CD8-positive, alpha-beta memory T cell (primary cell): ENCODE measurements around the gene IL11. TPM values are rescaled to one million over a fixed set of nuclear protein-coding genes. Genes with fewer than 3 reads are reported as not detected.

Experiments used
- CTCF ChIA-PET: fragments of 350-600 bp; sonication (Branson Sonifier 250); formaldehyde crosslinking; loops from one replicate; lab custom pipeline; 2021; ENCODE audit warnings: antibody characterized with exemption; lab: Charles Lee
- POLR2A ChIA-PET: fragments of 350-600 bp; sonication (Branson Sonifier 250); formaldehyde crosslinking; loops from one replicate; lab custom pipeline; 2021; ENCODE audit warnings: antibody characterized with exemption; lab: Charles Lee
- DNase-seq, 5 donors: peaks; one replicate each; pipeline versions ENCODE4 v3.0.0 to v3.0.0-alpha.2; 2020 to 2022; ENCODE audit warnings: mixed read lengths in 1 of 5
- H3K27ac ChIP-seq: one replicate; pipeline ENCODE4 v1.7.0; 2013; ENCODE audit warnings: low read depth, mild to moderate bottlenecking, low read length, moderate library complexity
- H3K27me3 ChIP-seq: 2 replicates; pipeline ENCODE4 v1.7.0; 2013; ENCODE audit warnings: low read length, mild to moderate bottlenecking; ENCODE audit not compliant: insufficient read depth, poor library complexity, severe bottlenecking
- H3K36me3 ChIP-seq: 2 replicates; pipeline ENCODE4 v1.7.0; 2013; ENCODE audit warnings: mild to moderate bottlenecking, low read length, moderate library complexity; ENCODE audit not compliant: insufficient read depth
- H3K4me1 ChIP-seq: 2 replicates; pipeline ENCODE4 v1.7.0; 2013; ENCODE audit warnings: mild to moderate bottlenecking, low read length, moderate library complexity; ENCODE audit not compliant: insufficient read depth
- H3K4me3 ChIP-seq: 2 replicates; pipeline ENCODE4 v1.7.0; 2013; ENCODE audit warnings: mild to moderate bottlenecking, low read length
- H3K9me3 ChIP-seq: 2 replicates; pipeline ENCODE4 v1.7.0; 2013; ENCODE audit warnings: mild to moderate bottlenecking, low read length
- H3K27ac Mint-ChIP-seq, 8 donors: one replicate each; pipeline ENCODE4 v1.8.0; 2020 to 2021; ENCODE audit warnings: mixed read lengths in 8 of 8, mild to moderate bottlenecking in 6 of 8, inconsistent platforms in 3 of 8, moderate library complexity in 3 of 8
- H3K27me3 Mint-ChIP-seq, 2 donors: one replicate each; pipeline ENCODE4 v1.8.0; 2020 to 2021; ENCODE audit warnings: mixed read lengths in 2 of 2, mild to moderate bottlenecking in 1 of 2, moderate library complexity in 1 of 2
- H3K36me3 Mint-ChIP-seq, 3 donors: one replicate each; pipeline ENCODE4 v1.8.0; 2020 to 2021; ENCODE audit warnings: mixed read lengths in 3 of 3, inconsistent platforms in 1 of 3, mild to moderate bottlenecking in 1 of 3
- H3K4me1 Mint-ChIP-seq, 3 donors: one replicate each; pipeline ENCODE4 v1.8.0; 2020 to 2021; ENCODE audit warnings: mixed read lengths in 3 of 3, inconsistent platforms in 1 of 3, mild to moderate bottlenecking in 1 of 3
- H3K4me3 Mint-ChIP-seq, 7 donors: one replicate each; pipeline ENCODE4 v1.8.0; 2020 to 2021; ENCODE audit warnings: mixed read lengths in 7 of 7, mild to moderate bottlenecking in 6 of 7, moderate library complexity in 4 of 7, inconsistent platforms in 2 of 7
- H3K9me3 Mint-ChIP-seq, 5 donors: one replicate each; pipeline ENCODE4 v1.8.0; 2020 to 2022; ENCODE audit warnings: mixed read lengths in 5 of 5, mild to moderate bottlenecking in 3 of 5, moderate library complexity in 2 of 5, inconsistent platforms in 1 of 5
- polyA plus RNA-seq: library from polyadenylated mRNA; unstranded; fragments of 300-500 nt; fragmentation: Illumina TruSeq; gene quantifications from one replicate; pipeline ENCODE4 v1.2.3, GENCODE V29; 2021
- total RNA-seq, 2 experiments: library from RNA; stranded (reverse); gene quantifications; one replicate each; pipeline ENCODE4 v1.2.3, GENCODE V29; 2021

IL11 gene
- total and polyA plus RNA-seq, 3 experiments from 2014 or later = 0.27 to 0.37 TPM; not detected in 1

DNA sequence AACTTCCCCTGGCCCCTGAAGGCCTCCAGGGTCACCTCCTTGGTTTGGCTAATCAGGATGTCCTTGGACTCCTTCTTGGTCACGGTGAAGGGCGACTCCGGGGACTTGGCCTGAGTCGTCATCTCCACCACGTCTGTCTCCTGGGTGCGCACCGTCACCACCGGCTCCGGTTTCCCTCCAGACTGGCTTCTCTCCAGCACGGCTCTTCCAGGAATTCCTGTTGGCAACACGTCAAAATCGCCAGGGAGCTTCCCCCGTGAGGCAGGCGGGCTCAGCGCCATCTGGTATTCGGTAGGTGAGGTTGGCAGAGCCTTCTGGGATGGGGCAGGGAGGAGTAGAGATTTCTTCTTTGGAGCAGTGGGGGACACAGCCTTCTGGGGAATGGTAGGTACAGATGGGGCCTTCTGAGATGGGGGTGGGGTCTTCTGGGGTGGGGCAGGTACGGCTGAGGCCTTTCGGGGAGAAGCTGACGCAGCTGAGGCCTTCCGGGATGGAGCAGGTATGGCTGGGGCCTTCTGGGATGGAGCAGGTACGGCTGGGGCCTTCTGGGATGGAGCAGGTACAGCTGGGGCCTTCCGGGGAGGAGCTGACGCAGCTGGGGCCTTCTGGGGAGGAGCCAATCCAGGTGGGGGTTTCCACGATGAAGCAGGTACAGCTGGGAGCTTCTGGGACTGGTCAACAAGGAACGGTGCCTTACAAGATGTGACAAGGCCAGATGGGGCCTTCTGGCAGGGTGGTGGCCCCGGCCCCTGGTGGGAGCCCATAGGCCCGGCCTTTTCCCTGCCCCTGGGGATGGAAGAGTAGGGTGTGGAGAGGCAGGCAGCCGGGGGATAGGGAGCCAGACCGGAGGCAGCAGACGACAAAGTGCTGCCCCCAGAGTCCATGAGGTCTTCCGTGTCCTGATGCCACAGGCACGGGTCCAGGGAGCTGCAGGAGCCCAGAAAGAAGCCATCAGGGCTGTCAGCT, 11.0 kb downstream of the IL11 start:
- Mint-ChIP-seq H3K27ac (peak overlapping the region in 1 of 8 donors; percentile 65), H3K4me3 (no peak overlapping the region), H3K9me3 (no peaks in the 10 kb centered on the region), H3K36me3 (no peaks in the 10 kb centered on the region), H3K27me3 (peaks cover 0 to 12% of the 10 kb centered on the region in 2 donors), H3K4me1 (peaks cover 0 to 5% (median 0%) of the 10 kb centered on the region in 3 donors)
- no peaks in the 10 kb centered on the region for H3K27me3 ChIP-seq
- no peaks in the 10 kb centered on the region for H3K36me3 ChIP-seq
- H3K4me1 ChIP-seq = no peaks in the 10 kb centered on the region
- H3K9me3 ChIP-seq = no peaks in the 10 kb centered on the region
- H3K4me3 ChIP-seq = no peak overlapping the region
- POLR2A ChIA-PET = interaction anchor here (0.7 kb wide), 1 partner anchor 54 kb away, joined by 3 read pairs; no protein-coding TSS in a partner anchor
- no peak for DNase-seq
- CTCF ChIA-PET = no interaction called here
- no peak overlapping the region for H3K27ac ChIP-seq

DNA sequence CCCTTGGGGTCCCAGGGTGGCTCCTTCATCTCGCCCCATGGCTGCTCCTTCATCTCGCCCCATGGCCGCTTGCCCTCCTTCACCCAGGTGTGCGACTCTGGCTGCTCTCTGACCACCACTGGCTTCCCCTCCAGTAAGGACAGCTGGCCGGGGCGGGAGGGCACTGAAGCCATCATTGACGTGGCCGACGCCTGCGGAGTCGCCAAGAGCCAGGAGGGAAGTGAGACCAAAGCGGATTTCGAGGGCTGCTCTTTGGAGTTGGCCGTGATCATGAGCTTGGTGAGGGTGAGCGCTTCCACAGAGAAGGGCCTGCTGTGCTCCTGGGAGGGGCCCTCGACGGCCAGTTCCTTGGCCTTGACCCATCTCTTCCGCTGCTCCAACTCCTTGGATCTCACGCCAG, 11.8 kb downstream of the IL11 start:
- no peaks in the 10 kb centered on the region for H3K9me3 Mint-ChIP-seq
- H3K27ac Mint-ChIP-seq = no peak overlapping the region
- Histone ChIP-seq H3K4me3 (no peak overlapping the region), H3K36me3 (no peaks in the 10 kb centered on the region), H3K27ac (no peak overlapping the region), H3K4me1 (peaks cover 6% of the 10 kb centered on the region), H3K9me3 (no peaks in the 10 kb centered on the region), H3K27me3 (peaks cover under 1% of the 10 kb centered on the region)
- POLR2A ChIA-PET = no interaction called here
- peaks cover 2 to 13% of the 10 kb centered on the region in 2 donors for H3K27me3 Mint-ChIP-seq
- CTCF ChIA-PET = no interaction called here
- no peaks in the 10 kb centered on the region for H3K36me3 Mint-ChIP-seq
- H3K4me3 Mint-ChIP-seq = no peak overlapping the region
- peaks cover 3 to 12% (median 6%) of the 10 kb centered on the region in 3 donors for H3K4me1 Mint-ChIP-seq
- no peak for DNase-seq

DNA sequence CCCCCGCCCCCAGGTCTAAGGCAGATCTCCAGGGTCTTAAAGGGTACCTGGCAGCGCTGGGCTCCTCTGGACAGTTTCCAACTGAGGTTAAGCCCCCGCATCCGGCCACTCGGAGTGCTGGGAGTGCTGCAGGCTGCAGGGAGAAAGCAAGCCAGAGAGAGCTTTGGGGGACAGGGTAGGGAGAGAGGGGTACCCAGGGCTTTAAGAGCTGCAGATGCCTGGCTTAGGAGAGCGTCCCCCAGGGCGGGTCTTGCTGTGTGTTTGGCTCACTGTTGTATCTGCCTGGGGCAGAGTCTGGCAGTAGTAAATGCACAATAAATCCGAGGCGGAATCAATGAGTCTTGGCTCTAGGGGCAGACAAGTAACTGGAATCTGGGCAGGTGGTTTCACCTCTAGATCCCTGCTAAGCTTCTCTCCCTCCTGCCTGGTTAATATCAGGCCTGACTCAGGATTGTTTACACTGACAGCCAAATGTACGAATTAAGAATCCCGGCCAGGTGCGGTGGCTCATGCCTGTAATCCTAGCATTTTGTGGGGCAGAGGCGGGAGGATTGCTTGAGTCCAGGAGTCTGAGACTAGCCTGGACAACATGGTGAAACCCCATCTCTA, 14.9 kb downstream of the IL11 start:
- Histone ChIP-seq H3K27ac (no peak overlapping the region), H3K9me3 (no peaks in the 10 kb centered on the region), H3K36me3 (no peaks in the 10 kb centered on the region), H3K4me3 (no peak overlapping the region), H3K4me1 (peaks cover 13% of the 10 kb centered on the region), H3K27me3 (peaks cover 22% of the 10 kb centered on the region)
- peaks cover 24 to 45% of the 10 kb centered on the region in 2 donors for H3K27me3 Mint-ChIP-seq
- ChIA-PET POLR2A (interaction anchor here (1.0 kb wide), 1 partner anchor 29 kb away, joined by 3 read pairs; the partner anchor contains the start of gene TMEM238), CTCF (interaction anchor here (0.7 kb wide), 1 partner anchor 63 kb away, joined by 3 read pairs; no protein-coding TSS in a partner anchor)
- H3K4me3 Mint-ChIP-seq = peak overlapping the region in 4 of 7 donors; percentile 15 to 57 (median 46)
- DNase-seq = no peak
- H3K9me3 Mint-ChIP-seq = no peaks in the 10 kb centered on the region
- peaks cover 17 to 38% (median 24%) of the 10 kb centered on the region in 3 donors for H3K4me1 Mint-ChIP-seq
- no peaks in the 10 kb centered on the region for H3K36me3 Mint-ChIP-seq
- H3K27ac Mint-ChIP-seq = no peak overlapping the region

DNA sequence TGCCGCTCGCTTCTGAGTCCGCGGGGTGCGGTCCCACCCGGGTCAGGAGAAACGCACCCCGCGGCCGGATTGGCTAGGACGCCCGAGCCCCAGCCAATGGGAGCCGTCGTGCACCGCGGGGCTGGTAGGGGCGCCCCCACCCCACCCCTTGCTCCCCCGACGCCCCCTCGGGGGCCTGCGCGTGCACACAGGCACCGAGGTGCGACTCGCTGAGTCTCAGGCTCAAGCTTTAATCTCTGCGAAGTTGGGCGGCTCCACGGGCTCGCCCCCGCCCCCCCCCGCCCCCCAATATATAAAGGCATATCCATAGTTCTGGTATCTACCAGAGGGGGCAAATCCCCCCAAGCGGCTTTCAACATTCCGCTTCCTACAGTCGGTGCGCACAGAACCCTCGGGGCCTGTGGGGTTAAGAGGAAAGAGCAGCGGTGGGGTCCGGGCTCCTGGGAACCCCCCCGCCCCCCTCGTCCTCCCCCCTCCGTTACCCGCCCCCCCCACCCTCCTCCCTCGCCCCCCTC, 15.5 kb downstream of the IL11 start, which contains the start of gene COX6B2:
Gene COX6B2, minus strand, starts transcription at position 22 of the 515 bp plus-strand sequence. CDS start 198 bp downstream, outside the sequence.
- no peaks in the 10 kb centered on the region for H3K9me3 Mint-ChIP-seq
- no peaks in the 10 kb centered on the region for H3K36me3 Mint-ChIP-seq
- peaks cover 24 to 47% of the 10 kb centered on the region in 2 donors for H3K27me3 Mint-ChIP-seq
- H3K27ac Mint-ChIP-seq = peak within 1 kb of the TSS in 6 of 8 donors; percentile 32 to 89 (median 82)
- ChIA-PET POLR2A (interaction anchor here (1.0 kb wide), 1 partner anchor 30 kb away, joined by 3 read pairs; the partner anchor contains the start of gene TMEM238), CTCF (no interaction called here)
- H3K4me1 Mint-ChIP-seq = peaks cover 17 to 38% (median 24%) of the 10 kb centered on the region in 3 donors
- no peaks in the 10 kb centered on the region for H3K36me3 ChIP-seq
- peak in 1 of 5 donors; percentile 10 for DNase-seq
- H3K27me3 ChIP-seq = peaks cover 22% of the 10 kb centered on the region
- H3K4me3 Mint-ChIP-seq = peak within 1 kb of the TSS; percentile 65 to 90 (median 83)
- H3K4me1 ChIP-seq = peaks cover 13% of the 10 kb centered on the region
- H3K9me3 ChIP-seq = no peaks in the 10 kb centered on the region
- H3K27ac ChIP-seq = no peak within 1 kb of the TSS
- peak within 1 kb of the TSS; percentile 47 for H3K4me3 ChIP-seq

DNA sequence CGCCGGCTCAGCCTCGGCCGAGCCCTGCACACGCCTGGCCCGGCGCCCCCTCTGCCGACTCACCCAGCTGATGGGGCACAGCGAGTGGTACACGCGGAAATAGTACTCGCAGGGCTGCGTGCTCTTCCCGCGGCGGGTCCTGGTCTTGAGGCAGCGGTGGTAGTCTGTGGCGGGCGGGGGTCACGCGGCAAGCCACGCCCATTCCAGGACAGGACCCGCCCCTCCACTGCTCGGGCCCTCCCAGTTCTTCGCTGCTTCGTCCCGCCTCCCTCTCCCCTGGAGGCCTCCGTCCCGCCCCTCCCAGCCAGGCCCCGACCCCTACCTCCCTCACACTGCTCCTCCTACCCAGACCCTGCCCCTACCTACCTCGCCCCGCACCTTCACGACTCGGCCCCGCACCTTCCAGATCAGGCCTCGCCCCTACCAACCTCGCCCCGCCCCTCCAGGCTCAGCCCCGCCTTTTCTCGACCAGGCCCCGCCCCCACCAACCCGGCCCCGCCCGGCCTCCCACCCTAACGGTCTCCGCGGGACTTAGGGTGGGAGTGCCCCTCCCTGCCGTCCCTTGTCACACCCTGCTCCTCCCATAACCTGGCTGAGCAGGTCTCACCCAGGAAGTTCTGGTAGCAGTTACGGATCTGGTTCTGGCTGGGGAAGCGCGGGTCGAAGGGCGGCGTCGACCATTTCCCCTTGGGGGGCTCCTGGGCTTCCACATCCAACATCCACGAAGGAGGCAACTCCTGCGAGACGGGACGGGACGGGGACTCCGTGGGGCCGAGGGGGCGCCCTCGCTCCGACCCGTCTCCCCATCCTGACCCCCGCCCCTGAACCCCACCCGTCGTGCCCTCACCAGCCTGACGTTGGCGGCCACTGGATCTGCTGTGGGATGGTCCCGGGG, 16.2 kb downstream of the IL11 start:
- no peaks in the 10 kb centered on the region for H3K9me3 ChIP-seq
- POLR2A ChIA-PET = no interaction called here

DNA sequence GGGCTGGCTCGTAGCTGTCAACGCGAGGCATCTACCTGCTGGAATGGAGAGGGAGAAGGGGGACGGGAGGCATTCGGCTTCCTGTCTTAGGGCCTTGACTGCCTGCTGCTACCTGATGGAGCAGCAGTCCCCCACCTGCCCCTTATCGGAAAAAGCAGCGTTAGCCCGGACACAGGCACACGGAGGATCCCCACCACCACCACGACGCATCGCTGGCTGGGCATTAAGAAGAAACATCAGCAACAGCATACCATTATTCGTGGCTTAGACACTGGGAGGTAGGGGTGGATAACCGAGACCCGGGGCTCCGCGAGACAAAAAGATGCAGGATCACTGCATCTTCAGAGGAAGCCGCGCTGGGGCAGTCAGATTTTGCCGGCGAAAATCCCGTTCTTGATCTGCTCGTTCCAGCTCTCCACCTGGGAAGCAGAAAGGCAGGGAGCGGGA, 16.9 kb downstream of the IL11 start:
- H3K4me3 Mint-ChIP-seq = peak overlapping the region; percentile 65 to 90 (median 83)
- peak overlapping the region in 6 of 8 donors; percentile 19 to 70 (median 43) for H3K27ac Mint-ChIP-seq
- POLR2A ChIA-PET = no interaction called here

More for the DNA sequence above, 16.2 kb downstream of the IL11 start:
- H3K27ac Mint-ChIP-seq = peak overlapping the region in 4 of 8 donors; percentile 81 to 89 (median 84)
- no peaks in the 10 kb centered on the region for H3K36me3 ChIP-seq
- peak overlapping the region; percentile 65 to 90 (median 83) for H3K4me3 Mint-ChIP-seq
- peak overlapping the region; percentile 47 for H3K4me3 ChIP-seq
- H3K9me3 Mint-ChIP-seq = no peaks in the 10 kb centered on the region
- DNase-seq = peak; percentile 52 to 73 (median 73)
- H3K27me3 ChIP-seq = peaks cover 22% of the 10 kb centered on the region
- H3K27me3 Mint-ChIP-seq = peaks cover 24 to 47% of the 10 kb centered on the region in 2 donors
- H3K27ac ChIP-seq = no peak overlapping the region
- H3K4me1 Mint-ChIP-seq = peaks cover 17 to 38% (median 24%) of the 10 kb centered on the region in 3 donors
- CTCF ChIA-PET = interaction anchor here (1.4 kb wide), 1 partner anchor 15 kb away, joined by 4 read pairs; the partner anchor contains the start of gene KMT5C
- H3K4me1 ChIP-seq = peaks cover 13% of the 10 kb centered on the region
- no peaks in the 10 kb centered on the region for H3K36me3 Mint-ChIP-seq

More for the DNA sequence above, 16.9 kb downstream of the IL11 start:
- Mint-ChIP-seq H3K4me1 (peaks cover 17 to 38% (median 24%) of the 10 kb centered on the region in 3 donors), H3K36me3 (no peaks in the 10 kb centered on the region), H3K27me3 (peaks cover 24 to 47% of the 10 kb centered on the region in 2 donors), H3K9me3 (no peaks in the 10 kb centered on the region)
- Histone ChIP-seq H3K4me1 (peaks cover 13% of the 10 kb centered on the region), H3K27me3 (peaks cover 22% of the 10 kb centered on the region), H3K4me3 (peak overlapping the region; percentile 47), H3K36me3 (no peaks in the 10 kb centered on the region), H3K9me3 (no peaks in the 10 kb centered on the region), H3K27ac (no peak overlapping the region)
- CTCF ChIA-PET = interaction anchor here (1.4 kb wide), 1 partner anchor 14 kb away, joined by 4 read pairs; the partner anchor contains the start of gene KMT5C
- no peak for DNase-seq
